ENCODE data around the gene LRRC47. TPM values are rescaled to one million over a fixed set of nuclear protein-coding genes. Genes with fewer than 3 reads are reported as not detected.

Gene LRRC47
- total and polyA plus RNA-seq, 8 donors = 12.0 to 212 (median 27.1) TPM

- H3K4me1 ChIP-seq = peaks cover 0 to 13% (median 8%) of the 10 kb centered on the region in 4 donors
- peaks cover 0 to 52% (median 41%) of the 10 kb centered on the region in 3 donors for H3K27me3 ChIP-seq
- 66 to 81% (median 79%) methylated on average over 8 to 17 of the region's 17 CpGs for WGBS, 5 donors
- H3K4me3 ChIP-seq = no peak overlapping the region
- intact Hi-C loops (cut with DNase I; ENCODE audit: low total_unique reads) = no loop called here
- H3K9me3 ChIP-seq = no peaks in the 10 kb centered on the region
- TF ChIP-seq POLR2A (IDR thresholded peaks at IDR 0.05) (no peak), EP300 (IDR thresholded peaks at IDR 0.05) (no peak), CTCF (IDR thresholded peaks at IDR 0.05) (no peak), POLR2AphosphoS5 (IDR thresholded peaks at IDR 0.05) (no peak)
- H3K36me3 ChIP-seq = peaks cover 10 to 48% (median 44%) of the 10 kb centered on the region in 4 donors
- no peak for DNase-seq
- no peak overlapping the region for H3K27ac ChIP-seq
These were observed 62.3 kb downstream of the LRRC47 start for GRCh38 chr1:3733883-3734589.

- Histone ChIP-seq H3K27ac (no peak overlapping the region), H3K4me3 (no peak overlapping the region), H3K36me3 (peaks cover 5 to 40% (median 37%) of the 10 kb centered on the region in 4 donors), H3K4me1 (peaks cover 0 to 13% (median 8%) of the 10 kb centered on the region in 4 donors), H3K27me3 (peaks cover 0 to 60% (median 41%) of the 10 kb centered on the region in 3 donors), H3K9me3 (no peaks in the 10 kb centered on the region)
- TF ChIP-seq POLR2AphosphoS5 (IDR thresholded peaks at IDR 0.05) (no peak), EP300 (IDR thresholded peaks at IDR 0.05) (no peak), CTCF (IDR thresholded peaks at IDR 0.05) (no peak), POLR2A (IDR thresholded peaks at IDR 0.05) (no peak)
- intact Hi-C loops (cut with DNase I; ENCODE audit: low total_unique reads) = no loop called here
- 53 to 66% (median 64%) methylated on average over 23 to 29 of the region's 29 CpGs for WGBS, 5 donors
- DNase-seq = no peak
These were observed 63.0 kb downstream of the LRRC47 start for GRCh38 chr1:3733094-3733882.

GRCh38 chr1:3732434-3733093, 63.7 kb downstream of the LRRC47 start:
- peaks cover 0 to 67% (median 41%) of the 10 kb centered on the region in 3 donors for H3K27me3 ChIP-seq
- intact Hi-C loops (cut with DNase I; ENCODE audit: low total_unique reads) = no loop called here

More at GRCh38 chr1:3732434-3733093, 63.7 kb downstream of the LRRC47 start:
- 14 to 36% (median 24%) methylated on average over 13 to 37 of the region's 37 CpGs for WGBS, 5 donors
- Histone ChIP-seq H3K27ac (no peak overlapping the region), H3K4me1 (peaks cover 0 to 13% (median 8%) of the 10 kb centered on the region in 4 donors), H3K4me3 (no peak overlapping the region), H3K9me3 (no peaks in the 10 kb centered on the region), H3K36me3 (peaks cover 0 to 33% (median 30%) of the 10 kb centered on the region in 4 donors)
- DNase-seq = peak in 1 of 2 donors; percentile 70
- TF ChIP-seq POLR2AphosphoS5 (IDR thresholded peaks at IDR 0.05) (no peak), CTCF (IDR thresholded peaks at IDR 0.05) (no peak), EP300 (IDR thresholded peaks at IDR 0.05) (no peak)

All from stomach (tissue), 9 donors.